ENCODE data around the gene MED20.

The MED20 gene

DNA sequence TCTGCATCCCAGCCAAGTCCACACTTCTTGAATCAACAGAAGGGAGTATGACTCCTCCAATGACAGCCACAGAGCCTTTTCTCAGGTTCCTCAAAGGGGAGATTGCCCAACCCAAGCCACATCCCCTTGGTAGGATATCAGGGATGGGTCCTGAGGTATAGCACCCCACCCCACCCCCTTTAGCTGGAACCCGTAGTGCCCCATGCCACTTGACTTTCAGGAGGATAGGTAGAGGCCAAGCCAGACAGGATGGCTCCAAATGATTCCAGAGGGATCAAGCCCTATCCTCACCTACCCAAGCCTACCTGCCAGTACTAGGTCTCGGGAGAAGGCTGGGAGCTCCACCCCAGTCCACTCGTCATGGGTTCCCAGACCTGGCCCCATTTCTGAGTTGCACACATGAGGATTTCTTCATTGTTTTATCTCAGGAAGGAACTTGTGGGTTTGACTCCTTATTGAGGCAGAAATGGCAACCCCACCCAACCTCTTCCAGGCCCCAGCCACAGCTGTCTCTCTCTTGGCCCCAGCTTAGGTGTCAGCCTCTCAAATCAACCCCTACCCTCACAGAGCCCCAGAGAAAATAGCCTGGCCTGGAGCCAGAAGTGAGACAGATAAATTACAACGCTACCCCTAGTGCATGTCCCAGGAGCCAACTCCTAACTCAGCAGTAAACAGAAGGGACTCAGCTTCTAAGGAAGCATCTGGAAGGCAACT lies 17.1 kb upstream of the MED20 start:
- Histone ChIP-seq H3K27ac (ENCODE audit: low read depth, low read length, poor library complexity, severe bottlenecking) (peak overlapping the region; percentile 18), H3K9me2 (ENCODE audit: low read depth, low read length) (no peaks in the 10 kb centered on the region), H3K36me3 (ENCODE audit: insufficient read depth, low read length) (peaks cover 43% of the 10 kb centered on the region), H3K79me2 (ENCODE audit: insufficient read depth, low read length) (no peaks in the 10 kb centered on the region), H4K20me1 (ENCODE audit: insufficient read depth, low read length) (no peaks in the 10 kb centered on the region), H3F3A (ENCODE audit: insufficient read depth, low read length) (no peaks in the 10 kb centered on the region; the same call in 1 of the 2 replicates), H3K4me2 (ENCODE audit: low read length) (no peak overlapping the region), H2AFZ (ENCODE audit: low read length) (no peak overlapping the region), H3K27me3 (ENCODE audit: insufficient read depth, low read length) (no peaks in the 10 kb centered on the region), H3K4me1 (ENCODE audit: insufficient read depth, low read length, severe bottlenecking) (peaks cover 39% of the 10 kb centered on the region), H3K4me3 (ENCODE audit: low read depth, low read length, poor library complexity, severe bottlenecking) (no peak overlapping the region), H3K9ac (ENCODE audit: low read length) (no peak overlapping the region), H3K9me3 (ENCODE audit: low read length) (no peaks in the 10 kb centered on the region)
- TF ChIP-seq, protein P1, sequence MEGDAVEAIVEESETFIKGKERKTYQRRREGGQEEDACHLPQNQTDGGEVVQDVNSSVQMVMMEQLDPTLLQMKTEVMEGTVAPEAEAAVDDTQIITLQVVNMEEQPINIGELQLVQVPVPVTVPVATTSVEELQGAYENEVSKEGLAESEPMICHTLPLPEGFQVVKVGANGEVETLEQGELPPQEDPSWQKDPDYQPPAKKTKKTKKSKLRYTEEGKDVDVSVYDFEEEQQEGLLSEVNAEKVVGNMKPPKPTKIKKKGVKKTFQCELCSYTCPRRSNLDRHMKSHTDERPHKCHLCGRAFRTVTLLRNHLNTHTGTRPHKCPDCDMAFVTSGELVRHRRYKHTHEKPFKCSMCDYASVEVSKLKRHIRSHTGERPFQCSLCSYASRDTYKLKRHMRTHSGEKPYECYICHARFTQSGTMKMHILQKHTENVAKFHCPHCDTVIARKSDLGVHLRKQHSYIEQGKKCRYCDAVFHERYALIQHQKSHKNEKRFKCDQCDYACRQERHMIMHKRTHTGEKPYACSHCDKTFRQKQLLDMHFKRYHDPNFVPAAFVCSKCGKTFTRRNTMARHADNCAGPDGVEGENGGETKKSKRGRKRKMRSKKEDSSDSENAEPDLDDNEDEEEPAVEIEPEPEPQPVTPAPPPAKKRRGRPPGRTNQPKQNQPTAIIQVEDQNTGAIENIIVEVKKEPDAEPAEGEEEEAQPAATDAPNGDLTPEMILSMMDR (IDR thresholded peaks at IDR 0.05; ENCODE audit: low read length) = no peak
- TF ChIP-seq EZH2 (IDR thresholded peaks at IDR 0.05; ENCODE audit: borderline replicate concordance, low read length) = no peak

DNA sequence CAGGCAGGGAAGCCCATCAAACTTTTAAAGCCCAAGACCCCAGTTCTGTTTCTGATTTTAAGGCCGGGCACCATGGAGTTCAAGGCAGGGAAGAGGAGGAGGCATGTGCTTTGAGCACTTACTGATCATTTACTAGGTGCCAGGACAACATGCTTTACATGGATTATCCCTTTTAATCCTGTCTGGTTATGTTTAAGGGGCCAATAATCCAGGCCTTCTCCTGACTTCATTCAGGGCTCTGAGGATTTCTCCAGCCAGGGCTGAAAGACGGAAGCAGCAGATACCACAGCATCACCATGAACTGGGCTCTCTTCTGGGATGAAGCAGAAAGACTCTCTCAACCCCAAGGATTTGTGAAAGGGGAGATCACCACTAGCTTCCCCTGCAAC lies 16.5 kb upstream of the MED20 start:
- no peak overlapping the region for H3K27ac ChIP-seq (ENCODE audit: low read depth, low read length, poor library complexity, severe bottlenecking)
- H4K20me1 ChIP-seq (ENCODE audit: insufficient read depth, low read length) = no peaks in the 10 kb centered on the region
- H3K9me3 ChIP-seq (ENCODE audit: low read length) = no peaks in the 10 kb centered on the region
- no peaks in the 10 kb centered on the region; the same call in 1 of the 2 replicates for H3F3A ChIP-seq (ENCODE audit: insufficient read depth, low read length)
- TF ChIP-seq, protein P1 (IDR thresholded peaks at IDR 0.05; ENCODE audit: low read length) = no peak
- no peak for TF ChIP-seq EZH2 (IDR thresholded peaks at IDR 0.05; ENCODE audit: borderline replicate concordance, low read length)
- no peak overlapping the region for H3K4me2 ChIP-seq (ENCODE audit: low read length)
- no peak overlapping the region for H3K9ac ChIP-seq (ENCODE audit: low read length)
- no peaks in the 10 kb centered on the region for H3K79me2 ChIP-seq (ENCODE audit: insufficient read depth, low read length)
- peaks cover 48% of the 10 kb centered on the region for H3K36me3 ChIP-seq (ENCODE audit: insufficient read depth, low read length)
- H2AFZ ChIP-seq (ENCODE audit: low read length) = no peak overlapping the region
- no peaks in the 10 kb centered on the region for H3K27me3 ChIP-seq (ENCODE audit: insufficient read depth, low read length)
- no peaks in the 10 kb centered on the region for H3K9me2 ChIP-seq (ENCODE audit: low read depth, low read length)
- H3K4me1 ChIP-seq (ENCODE audit: insufficient read depth, low read length, severe bottlenecking) = peaks cover 37% of the 10 kb centered on the region
- H3K4me3 ChIP-seq (ENCODE audit: low read depth, low read length, poor library complexity, severe bottlenecking) = no peak overlapping the region

DNA sequence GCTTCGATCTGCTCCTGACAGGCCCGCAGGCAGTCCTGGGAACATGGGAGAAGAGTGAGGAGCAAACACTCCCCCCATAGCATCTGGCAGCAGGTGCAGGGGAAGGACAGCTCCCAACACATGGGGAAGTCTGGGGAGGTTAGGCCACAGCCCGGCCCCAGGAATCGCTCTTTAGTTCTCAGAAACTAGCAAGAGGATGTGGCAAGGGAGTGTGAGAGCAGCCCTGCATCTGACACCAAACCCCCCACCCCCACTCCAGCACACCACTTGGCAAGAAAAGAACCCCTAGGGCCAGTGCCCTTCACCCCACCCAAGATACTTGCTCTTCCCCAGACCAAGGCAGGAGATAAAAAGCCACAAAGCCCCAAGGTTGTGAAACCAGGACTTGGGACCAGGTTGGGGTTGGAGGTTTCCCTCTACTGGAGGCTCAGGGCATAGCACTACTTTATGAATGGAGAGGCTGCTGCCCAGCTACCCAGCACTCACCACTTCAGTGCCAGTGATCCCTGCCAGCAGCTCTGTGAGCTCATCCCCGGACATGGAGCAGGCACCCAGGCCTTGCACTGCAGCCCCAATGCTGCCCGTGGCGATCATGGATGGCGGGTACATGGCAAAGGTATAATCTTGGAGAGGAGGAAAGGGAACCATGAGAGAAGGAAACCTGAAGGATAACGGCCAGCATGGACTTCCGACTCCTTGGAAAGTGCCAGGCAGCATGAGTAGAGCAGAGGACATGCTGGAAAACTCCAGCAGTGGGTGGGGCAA lies 15.3 kb upstream of the MED20 start:
- no peak overlapping the region for H3K9ac ChIP-seq (ENCODE audit: low read length)
- H3K27ac ChIP-seq (ENCODE audit: low read depth, low read length, poor library complexity, severe bottlenecking) = peak overlapping the region; percentile 52
- H3K4me2 ChIP-seq (ENCODE audit: low read length) = no peak overlapping the region
- H3F3A ChIP-seq (ENCODE audit: insufficient read depth, low read length) = no peaks in the 10 kb centered on the region; the same call in 1 of the 2 replicates
- H4K20me1 ChIP-seq (ENCODE audit: insufficient read depth, low read length) = no peaks in the 10 kb centered on the region
- no peaks in the 10 kb centered on the region for H3K27me3 ChIP-seq (ENCODE audit: insufficient read depth, low read length)
- H3K79me2 ChIP-seq (ENCODE audit: insufficient read depth, low read length) = no peaks in the 10 kb centered on the region
- no peaks in the 10 kb centered on the region for H3K9me3 ChIP-seq (ENCODE audit: low read length)
- no peaks in the 10 kb centered on the region for H3K9me2 ChIP-seq (ENCODE audit: low read depth, low read length)
- peaks cover 30% of the 10 kb centered on the region for H3K4me1 ChIP-seq (ENCODE audit: insufficient read depth, low read length, severe bottlenecking)
- H3K36me3 ChIP-seq (ENCODE audit: insufficient read depth, low read length) = peaks cover 60% of the 10 kb centered on the region
- no peak overlapping the region for H2AFZ ChIP-seq (ENCODE audit: low read length)
- TF ChIP-seq, protein P1 (IDR thresholded peaks at IDR 0.05; ENCODE audit: low read length) = peak; percentile 75
- TF ChIP-seq EZH2 (IDR thresholded peaks at IDR 0.05; ENCODE audit: borderline replicate concordance, low read length) = no peak
- no peak overlapping the region for H3K4me3 ChIP-seq (ENCODE audit: low read depth, low read length, poor library complexity, severe bottlenecking)
